GM19468 (cell line): ENCODE results near the gene LRRC74B.
"Not testable (repeated sequence)": the region's sequence is repeated elsewhere in the genome, so short reads cannot be mapped to it uniquely, and the experiment has no call there.

ENCODE experiments used
- ATAC-seq: cut with Tn5 transposase; IDR thresholded peaks from one replicate; pipeline ENCODE4 v1.9.1; 2021; ENCODE audit warnings: mild to moderate bottlenecking, moderate library complexity, moderate number of reproducible peaks; ENCODE audit not compliant: unreplicated experiment; ENCODE audit errors: extremely low read depth

Gene LRRC74B, protein sequence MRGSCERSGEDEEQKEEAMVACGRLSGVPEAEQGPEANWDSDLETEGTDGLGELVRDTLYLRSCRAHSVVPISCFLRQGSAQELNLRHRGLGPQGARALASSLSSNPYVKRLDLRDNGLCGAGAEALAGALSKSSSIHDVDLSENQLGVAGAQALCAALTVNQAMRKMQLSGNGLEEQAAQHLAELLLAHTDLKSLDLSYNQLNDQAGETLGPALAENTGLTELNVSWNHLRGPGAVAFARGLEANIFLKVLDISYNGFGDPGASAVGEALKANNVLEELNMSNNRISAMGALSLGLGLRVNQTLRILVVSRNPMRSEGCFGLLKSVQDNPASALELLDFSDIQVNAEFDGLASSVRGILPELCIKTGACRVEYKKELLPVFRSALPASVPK

DNA sequence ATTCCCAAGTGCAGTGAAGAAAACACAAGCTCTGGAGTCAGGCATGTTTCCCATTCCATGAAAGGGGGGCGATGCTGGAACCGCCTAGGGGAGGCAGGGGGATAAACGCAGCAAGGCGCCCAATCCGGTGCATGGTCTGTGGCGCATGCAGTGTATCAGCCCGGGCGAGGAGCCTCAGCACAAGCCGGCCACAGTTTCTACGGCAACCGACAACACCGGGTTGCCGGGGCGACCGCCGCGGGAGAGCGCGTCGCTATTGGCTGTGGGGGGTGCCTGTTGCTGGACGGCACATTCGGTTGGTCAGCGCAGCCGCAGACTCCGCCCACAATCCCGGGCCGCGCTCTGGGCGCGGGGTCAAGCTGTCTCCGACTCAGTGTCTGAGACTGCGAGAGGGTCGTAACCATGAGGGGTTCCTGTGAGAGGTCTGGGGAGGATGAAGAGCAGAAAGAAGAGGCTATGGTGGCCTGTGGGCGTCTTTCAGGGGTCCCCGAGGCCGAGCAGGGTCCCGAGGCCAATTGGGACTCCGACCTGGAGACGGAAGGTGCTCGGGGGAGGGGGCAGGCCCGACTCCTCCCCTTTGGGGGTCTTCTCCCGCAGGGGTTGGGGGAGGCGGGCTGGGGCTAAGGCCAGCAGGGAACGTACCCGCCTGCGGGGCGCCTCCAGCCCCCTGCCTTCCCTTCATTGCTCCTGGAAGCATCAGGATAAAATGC lies at the start of gene LRRC74B:
Gene LRRC74B, plus strand, starts transcription at position 362 of the 710 bp plus-strand sequence. Its CDS starts 41 bp downstream, at position 403.
- peak; percentile 94 for ATAC-seq

DNA sequence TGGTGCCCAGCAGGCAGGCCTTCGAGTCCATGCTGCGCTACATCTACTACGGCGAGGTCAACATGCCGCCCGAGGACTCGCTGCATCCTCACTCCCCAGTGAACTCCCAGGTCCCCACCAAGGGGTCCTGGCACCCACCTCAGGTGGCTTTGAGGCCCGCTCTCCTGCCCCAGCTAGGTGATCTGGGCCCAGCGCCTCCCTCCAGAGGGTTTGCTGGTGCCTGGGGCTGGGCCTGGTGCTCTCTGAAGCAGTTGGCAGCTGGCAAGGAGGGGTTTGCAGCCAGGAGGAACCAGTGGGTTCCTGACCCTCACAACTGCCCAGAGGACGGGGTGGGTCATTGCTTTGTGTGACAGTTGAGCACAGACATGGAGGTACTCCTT lies 49.7 kb upstream of the LRRC74B start:
- ATAC-seq: no peak

DNA sequence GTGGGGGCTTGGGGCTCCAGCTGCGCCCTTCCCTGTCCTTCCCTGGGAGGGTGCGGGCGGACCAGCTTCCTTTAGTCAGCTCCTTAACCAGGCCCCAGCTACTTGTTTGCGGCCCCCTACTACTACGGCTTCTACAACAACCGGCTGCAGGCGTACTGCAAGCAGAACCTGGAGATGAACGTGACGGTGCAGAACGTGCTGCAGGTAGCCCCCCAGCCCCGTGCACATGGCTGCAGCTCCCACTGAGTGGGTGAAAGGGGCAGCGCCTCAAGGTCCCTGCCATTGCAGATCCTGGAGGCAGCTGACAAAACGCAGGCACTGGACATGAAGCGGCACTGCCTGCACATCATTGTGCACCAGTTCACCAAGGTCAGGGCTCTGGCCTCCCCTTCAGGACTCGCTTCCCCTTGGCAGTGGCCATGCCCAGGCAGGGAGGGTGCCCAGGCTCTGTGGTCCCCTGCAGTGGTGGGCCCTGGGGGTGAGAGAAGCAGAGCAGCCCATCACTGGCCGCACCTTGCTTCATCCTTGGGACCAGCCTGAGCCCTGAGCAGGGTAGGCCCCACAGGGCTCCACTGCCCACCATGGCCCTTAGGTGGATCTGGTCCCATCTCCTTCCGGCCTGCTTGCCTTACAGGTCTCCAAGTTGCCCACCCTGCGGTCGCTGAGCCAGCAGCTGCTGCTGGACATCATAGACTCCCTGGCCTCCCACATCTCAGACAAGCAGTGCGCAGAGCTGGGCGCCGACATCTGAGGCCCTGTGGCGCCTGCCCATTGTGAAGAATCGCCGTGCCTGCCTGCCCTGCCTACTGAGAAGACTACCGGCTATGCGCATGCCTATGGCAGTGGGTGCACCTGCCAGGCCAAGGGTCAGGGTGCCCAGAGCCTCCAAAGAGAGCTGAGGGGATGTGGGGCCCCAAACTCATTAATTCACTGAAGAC lies 48.9 kb upstream of the LRRC74B start:
- ATAC-seq: no peak

DNA sequence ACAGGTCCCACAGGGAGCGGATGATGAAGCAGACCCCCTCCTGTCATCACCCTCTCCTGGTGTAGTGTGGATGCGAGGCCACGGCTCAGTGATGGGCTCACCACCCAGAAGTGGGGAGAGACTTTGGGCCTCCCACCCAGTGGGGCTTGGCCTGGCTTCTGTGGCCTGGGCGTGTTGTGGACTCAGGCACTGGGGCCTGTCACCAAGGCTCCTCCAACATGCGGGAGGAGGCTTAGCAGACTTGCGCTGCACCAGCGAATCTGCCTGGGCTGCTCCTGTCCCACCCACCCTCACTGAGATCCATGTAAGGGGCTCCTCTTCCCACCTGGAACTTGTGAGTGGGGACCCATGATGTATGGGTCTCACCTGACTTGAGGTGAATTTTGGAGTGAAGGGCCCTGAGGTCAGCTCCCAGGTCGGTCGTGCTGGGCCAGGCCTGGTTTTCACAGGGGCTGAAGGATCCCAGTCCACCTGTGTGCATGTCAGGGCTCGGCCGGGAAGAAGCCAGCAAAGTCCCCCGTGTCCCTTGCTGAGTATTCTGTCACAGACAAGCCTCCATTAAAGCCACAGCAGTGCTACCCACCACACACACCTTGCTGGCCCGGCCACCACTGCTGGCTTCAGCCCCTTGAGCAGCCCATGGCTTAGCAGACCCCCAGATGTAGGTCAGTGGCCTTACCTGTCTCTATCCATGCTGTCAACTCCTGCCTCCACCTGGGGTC lies 48.0 kb upstream of the LRRC74B start:
- ATAC-seq: no peak

DNA sequence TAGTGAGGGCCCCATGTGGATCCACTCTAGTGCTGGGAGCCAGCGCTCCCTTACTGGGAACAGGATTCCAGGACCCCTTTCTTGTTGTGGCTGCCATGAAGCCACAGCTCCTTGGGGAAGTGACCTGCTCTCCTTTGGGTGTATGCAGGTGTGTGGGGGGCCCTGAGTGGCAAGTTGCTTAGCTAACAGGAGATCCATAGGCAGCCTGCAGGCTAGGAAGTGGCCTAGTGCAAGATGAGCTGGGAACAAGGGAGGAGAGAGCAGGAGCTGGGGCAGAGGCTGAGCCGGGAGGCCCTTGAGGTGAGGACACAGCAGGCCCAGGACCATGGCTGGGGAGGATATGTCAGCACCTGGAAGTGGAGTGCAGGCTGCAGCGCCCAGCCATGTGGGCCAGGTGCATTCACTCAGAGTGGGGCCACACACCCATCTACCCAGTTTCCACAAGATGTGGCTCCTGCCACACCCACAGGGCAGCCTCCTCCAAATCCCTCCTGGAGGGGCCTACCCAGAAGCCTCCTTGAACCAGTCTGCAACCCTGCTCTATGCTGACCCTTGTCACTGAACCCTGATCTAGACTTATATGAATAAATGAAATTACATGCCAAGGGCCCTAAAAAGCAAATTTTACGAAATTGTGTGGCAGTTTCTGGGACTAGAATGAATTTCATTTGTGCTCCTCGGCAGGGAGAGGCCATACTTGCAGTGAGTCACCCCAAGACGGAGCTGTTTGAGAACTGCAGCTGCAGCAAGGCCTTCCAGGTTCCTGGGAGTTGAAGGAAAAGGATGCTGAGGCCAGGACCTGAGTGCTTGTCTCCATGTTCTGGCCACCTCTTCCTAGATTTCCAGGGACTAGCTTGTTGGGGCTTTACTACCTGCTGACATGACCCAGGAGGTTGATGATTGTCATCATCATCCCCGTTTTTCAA lies 47.1 kb upstream of the LRRC74B start:
- ATAC-seq: no peak

DNA sequence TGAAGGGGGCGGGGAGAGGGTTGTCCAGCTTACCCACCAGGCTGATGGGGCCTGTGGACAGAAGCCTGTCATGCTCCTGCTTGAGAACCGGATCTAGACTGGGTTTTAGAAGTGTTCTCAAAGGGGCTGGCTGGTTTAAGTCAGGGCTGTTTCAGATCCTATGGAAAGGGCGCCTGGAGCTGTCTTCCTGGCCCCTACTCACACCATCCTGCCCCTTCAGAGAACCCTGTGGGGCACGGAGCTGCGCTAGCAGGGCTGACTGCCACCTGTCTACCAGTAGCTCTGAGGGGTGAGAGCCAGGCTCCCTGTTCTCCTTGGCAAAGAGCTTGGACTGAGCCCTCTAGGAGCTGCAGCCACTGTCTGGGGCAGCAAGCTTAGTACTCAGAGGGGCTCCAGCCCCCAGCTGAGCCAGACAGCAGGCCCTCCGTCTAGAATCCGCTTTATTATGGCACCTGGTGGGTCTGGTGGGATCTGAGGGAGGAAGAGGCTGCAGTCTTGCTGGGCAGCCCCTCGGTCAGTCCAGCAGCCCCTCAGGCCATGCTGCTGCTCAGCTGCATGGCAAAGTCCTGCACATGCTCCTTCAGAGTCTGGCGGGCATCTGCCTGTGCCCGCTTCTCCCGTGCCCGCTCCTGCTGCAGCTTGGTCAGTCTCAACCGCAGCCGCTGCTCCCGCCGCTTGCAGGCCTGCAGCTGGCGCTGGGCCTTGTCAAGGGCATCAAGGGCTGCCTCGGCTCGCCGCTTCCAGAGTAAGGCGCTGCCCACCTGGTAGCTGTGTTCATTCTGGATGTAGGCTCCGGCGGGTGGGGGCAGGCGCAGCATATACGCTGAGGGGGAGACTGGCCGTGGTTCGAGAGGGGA lies 46.2 kb upstream of the LRRC74B start:
- no peak for ATAC-seq

DNA sequence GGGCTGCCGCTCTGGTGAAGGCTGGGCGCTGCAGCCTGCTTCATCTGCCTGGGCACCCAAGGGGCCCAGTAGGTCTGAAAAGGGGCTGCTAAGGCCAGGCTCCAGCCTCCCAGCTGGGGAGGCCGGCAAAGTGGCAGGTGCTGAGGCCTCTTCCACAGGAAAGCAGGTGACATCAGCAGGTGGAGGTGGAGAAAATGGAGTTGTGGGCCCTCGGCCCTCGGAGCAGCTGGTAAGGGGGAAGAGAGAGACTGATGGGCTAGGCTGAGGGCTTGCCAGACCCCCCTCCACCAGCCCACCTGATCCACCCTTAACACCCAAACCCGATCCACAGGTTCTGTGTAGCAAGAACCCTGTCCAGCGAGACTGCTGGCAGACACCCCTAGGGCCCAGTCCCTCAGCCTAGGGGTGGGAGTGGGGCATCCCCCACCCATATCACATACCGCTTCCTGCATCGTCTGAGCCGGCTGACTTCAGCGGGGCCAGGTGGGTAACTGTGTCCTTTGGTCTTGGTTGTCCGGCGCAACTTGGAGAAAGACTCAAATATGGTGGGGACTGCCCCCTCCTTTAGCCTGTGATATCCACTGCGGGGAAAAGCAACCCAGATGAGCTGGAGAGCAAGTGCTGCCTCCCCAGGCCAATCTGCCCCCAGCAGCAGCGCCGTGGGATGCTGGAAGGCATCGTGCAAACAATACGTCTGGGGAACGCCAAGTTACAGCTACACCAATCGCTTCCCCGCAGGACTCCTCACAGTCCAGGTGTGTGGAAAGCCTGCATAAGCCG lies 45.3 kb upstream of the LRRC74B start:
- no peak for ATAC-seq

DNA sequence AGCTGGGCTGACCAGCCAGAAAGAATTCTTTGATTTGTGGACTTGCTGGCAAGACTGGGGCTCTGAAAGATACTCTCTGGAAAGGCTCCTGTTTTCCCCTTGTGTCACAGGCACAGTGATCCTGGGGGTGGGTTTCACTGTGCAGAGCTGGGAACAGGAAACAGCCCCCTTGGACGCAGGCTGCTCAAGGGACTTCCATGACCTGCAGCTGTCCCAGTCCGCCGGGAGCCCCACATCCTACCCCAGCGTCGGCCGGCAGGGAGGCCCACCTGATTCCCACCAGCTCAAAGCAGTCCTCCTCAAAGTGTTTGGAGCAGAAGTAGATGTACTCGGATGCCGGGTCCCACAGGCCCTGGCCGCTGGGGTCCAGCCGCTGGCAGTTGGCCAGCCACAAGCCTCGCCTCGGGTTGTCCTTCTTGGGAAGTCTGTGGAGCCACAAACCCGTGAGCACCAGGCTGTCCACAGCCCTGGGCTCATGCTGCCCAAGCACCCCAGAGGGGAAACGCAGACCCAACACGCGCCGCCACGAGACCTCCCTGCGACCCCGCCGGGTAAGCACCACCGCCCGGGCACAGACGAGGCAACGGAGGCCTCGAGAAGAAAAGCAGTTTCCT lies 44.7 kb upstream of the LRRC74B start:
- ATAC-seq: no peak

DNA sequence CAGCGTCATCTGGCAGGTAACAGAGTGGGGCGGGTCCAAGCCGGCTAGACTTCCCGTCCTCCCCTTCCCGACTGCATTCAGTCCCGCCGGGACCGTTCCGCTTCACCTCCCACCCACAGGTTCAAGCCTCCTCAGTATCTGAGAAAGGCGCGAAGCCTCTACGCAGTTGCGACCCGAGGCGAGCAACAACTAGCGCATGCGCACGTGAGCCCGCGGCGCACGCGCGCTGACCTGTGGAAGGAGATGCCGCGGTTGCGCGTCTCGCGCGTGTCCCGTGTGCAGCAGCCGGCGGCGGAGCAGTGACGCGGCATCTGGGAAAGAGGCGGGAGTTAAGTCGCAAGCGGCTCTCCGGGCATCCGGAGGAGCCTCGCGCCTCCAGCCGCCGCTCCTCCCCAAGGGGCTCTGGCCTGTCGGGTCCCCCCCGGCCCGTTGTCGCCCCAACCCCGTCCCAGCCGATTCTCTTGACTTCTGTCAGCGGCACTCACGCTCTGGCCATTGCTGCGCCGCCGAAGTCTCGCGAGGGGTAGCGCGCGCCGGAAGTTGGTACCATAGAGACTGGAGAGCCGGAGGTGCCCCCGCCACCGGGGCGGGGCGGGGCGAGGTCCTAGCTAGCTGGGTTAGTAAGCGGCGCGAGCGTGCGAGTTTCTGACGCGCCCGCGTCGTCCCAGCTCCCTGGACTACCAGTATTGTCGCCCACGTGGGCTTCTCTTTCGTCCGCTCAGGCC lies 44.0 kb upstream of the LRRC74B start, which contains the start of gene THAP7:
Gene THAP7, minus strand, starts transcription at position 518 of the 725 bp plus-strand sequence. Its CDS starts 207 bp downstream, at position 311.
- peak; percentile 56 for ATAC-seq

DNA sequence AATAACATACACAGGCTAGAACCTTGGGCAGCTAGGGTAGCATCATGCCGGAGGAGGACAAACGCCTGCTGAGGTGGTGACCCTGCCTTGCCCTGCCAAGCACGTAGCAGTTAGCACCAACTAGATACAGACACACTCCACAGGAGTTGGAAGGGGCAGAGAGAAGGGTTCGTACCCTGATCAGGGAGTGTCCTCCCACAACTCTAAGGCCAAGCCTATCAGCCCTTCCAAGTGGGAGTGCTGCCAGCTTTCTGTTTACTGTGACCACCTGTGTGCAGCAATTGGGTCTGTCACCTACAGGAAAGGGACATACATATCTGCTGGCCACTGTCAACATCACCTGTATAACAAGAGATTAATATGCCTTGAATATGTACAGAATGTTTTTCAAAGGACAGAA lies 42.0 kb upstream of the LRRC74B start:
- no peak for ATAC-seq

DNA sequence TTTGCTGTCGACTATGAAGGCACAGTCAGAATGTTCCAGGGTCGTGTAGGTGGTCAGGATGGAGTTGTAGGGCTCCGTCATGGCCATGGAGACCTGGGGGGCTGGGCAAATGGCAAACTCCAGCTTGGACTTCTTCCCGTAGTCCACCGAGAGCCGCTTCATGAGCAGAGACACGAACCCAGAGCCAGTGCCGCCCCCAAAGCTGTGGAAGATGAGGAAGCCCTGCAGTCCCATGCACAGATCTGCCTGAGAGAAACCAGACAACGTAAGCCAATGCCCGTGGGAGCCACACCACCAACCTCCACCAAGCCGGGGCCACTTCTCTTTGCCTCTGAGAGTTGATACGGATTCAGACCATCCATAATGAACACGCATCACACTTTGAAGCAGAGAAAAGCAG lies 36.5 kb upstream of the LRRC74B start:
- not testable (repeated sequence) for ATAC-seq

DNA sequence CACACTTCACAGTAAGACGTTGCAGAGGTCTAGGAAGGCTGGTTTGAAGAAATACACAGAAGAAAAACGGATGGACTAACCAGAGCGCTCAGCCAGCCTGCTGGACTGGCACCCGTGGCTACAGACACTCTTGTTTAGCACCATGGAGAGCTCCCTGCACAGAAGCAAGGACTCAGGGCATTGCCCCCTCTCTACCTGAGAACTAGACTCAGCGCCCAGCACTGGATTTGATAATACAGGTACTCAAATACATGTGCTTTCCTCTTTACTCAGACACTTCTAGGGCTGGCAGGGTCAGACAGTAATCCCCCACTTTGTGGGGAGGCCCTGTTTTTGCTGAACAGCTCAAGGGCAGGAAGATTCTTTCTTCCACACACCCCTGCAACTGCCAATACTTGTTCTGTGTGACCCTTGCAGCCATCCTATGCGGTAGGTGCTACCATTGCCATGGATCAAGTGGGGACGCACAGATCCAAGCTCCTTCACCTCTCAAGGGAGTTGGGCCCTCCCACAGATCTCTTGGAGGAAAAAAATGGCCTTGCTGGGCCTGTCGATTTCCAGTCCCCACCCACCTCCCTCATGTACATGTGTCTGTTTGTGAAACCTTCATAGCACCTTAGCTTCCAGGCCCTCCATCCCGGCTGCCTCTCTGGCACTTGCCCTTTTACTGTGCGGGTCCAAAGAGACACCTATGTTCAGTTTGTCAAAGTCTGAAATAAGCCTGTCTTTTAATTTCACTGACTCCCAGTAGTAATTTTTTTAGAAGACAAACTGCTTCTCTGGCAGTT lies 35.9 kb upstream of the LRRC74B start:
- no peak for ATAC-seq

DNA sequence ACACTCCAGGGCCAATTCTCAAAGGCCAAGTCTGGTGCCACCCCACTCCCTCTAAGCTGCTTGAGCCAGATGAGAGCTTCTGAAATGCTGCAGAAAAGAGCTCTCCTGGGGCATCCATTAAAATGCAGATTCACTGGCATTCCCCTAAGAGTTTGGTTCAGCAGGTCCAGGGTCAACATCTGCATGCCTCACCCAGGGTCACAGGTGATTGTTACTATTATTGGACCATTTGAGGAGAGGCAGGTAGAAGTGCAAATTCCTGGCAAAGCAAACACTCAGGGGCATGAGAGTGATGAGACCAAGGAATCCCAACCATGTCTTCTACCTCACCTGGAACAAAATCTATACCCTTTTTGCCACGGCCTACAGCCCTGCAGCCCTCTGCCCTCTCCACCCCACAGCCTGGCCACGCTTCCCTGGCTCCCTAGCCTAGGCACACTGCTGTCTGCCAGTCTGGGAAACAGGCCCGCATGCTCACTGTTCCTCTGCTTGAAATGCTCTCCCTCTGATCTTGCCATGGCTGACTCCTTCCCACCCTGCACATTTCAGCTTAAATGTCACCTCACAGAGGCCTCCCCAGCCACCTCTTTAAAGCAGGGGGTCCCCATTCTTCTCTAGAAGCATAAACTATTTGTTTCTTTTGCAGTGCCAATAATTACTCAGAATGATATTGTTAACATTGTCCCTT lies 35.2 kb upstream of the LRRC74B start:
- ATAC-seq: no peak

DNA sequence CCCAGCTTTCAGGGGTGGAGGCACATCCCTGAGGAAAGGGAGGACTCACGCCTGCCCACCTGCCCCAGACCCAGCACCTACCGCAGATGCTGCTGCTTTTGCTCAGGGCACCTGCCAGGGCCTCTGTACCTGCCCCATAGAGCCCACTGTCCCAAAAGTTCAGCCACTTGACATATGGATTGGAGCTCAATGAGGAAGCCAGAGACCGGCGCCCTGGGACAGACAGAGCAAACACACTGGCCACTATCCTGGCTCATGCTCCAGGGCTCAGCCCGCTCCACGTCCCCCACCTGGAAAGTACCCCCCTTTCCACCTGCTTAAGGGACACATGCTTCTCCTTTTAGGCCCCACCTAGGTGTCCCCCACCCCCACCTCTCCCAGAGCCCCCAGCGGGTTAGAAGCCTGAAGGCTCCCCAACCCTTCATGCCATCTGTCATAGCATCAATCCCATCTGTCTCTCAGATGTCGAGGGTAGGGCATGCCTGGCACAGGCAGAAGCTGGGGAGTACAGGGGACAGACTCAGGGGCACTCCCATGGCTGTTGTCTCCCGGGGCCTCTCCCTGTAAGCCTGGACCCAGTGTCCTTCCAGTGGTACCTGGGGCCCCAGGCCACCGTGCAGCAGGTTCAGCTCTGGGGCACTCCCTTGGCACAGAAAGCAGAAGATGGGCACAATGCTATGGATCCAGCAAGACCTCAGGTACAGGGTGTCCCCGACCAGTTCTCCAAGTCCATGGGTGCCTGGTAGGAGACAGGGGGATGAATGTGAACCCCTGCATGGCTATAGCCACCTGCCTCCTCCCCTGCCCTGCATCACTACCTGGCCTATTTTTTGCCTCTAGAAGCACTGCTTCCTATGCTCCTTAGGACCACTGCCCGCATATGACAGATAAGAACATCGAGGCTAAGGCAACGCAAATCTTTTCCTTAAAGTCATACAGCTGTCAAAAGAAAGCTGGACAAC lies 33.0 kb upstream of the LRRC74B start:
- no peak for ATAC-seq
